ENCODE results near the gene PIGT. TPM values are rescaled to one million over a fixed set of nuclear protein-coding genes. Genes with fewer than 3 reads are reported as not detected.

The PIGT gene
- total and polyA plus RNA-seq, 2 experiments from 2014 or later, result 48.4 to 63.1 TPM

GRCh38 chr20:45416917-45417316 lies 976 bp downstream of the PIGT start (continued):
- TF ChIP-seq ETS1 (IDR thresholded peaks at IDR 0.05) (no peak), ZNF331 (CRISPR knock-in tag; IDR thresholded peaks at IDR 0.05; ENCODE audit: low read depth) (no peak)

DNA sequence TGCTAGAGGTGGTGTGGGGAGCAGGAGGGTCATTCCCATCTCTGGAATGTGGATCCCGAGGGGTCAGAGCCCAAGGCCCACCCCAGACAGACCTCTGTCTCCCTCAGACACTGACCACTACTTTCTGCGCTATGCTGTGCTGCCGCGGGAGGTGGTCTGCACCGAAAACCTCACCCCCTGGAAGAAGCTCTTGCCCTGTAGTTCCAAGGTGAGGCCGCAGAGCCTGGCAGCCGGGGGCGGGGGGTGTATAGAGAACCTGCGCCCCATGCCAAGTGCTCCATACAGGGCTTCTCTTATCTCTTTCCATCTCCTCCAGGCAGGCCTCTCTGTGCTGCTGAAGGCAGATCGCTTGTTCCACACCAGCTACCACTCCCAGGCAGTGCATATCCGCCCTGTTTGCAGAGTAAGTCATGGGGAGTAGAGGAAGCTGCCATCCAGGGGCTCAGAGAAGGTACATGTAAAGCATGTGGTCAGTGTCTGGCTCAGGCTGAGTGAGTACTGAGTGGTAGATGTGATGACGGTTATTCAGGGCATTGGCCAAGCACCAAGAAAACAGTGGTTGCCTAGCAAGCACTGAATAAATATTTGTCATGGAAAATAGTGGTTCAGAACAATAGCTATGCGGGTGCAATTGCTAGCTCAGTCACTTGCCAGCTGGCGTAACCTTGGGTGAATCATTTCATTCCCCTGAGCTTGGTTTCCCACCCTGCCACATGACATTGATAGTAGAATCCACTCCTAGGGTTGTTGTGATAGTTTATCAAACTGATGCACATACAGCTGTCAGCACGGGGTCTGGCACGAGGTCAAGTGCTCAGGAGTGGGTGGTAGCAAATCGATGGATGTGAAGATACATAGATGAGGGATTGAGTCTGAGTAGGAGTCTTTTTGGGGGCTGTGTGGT lies 3.5 kb downstream of the PIGT start:
- Mint-ChIP-seq H3K36me3 (ENCODE audit: low read depth) (peaks cover 45% of the 10 kb centered on the region), H3K27ac (no peak overlapping the region), H3K4me1 (peaks cover 9% of the 10 kb centered on the region), H3K4me3 (no peak overlapping the region), H3K27me3 (ENCODE audit: insufficient read depth, low read depth, poor library complexity) (peaks cover 4% of the 10 kb centered on the region), H3K9me3 (no peaks in the 10 kb centered on the region)
- Histone ChIP-seq H3K9me2 (ENCODE audit: insufficient read depth) (no peaks in the 10 kb centered on the region), H3K27me3 (ENCODE audit: insufficient read depth) (no peaks in the 10 kb centered on the region), H3K36me3 (ENCODE audit: insufficient read depth) (peaks cover 8% of the 10 kb centered on the region), H3K4me1 (ENCODE audit: insufficient read depth) (peaks cover 8% of the 10 kb centered on the region; the same call in 1 of the 2 replicates), H4K20me1 (replicated peaks; ENCODE audit: insufficient read depth) (peaks cover 11% of the 10 kb centered on the region; the same call in 1 of the 2 replicates), H3K27ac (ENCODE audit: low read depth) (no peak overlapping the region), H3K4me3 (no peak overlapping the region), H3F3A (replicated peaks; ENCODE audit: low read depth) (no peaks in the 10 kb centered on the region), H3K4me2 (no peak overlapping the region), H2AFZ (no peak overlapping the region), H3K79me2 (replicated peaks; ENCODE audit: insufficient read depth) (peaks cover 17% of the 10 kb centered on the region)
- DNase-seq (ENCODE audit: low spot score) (no peak), ATAC-seq (no peak)
- TF ChIP-seq EZH2phosphoT487 (IDR thresholded peaks at IDR 0.05; ENCODE audit: unreplicated experiment) (no peak), ZNF462 (CRISPR knock-in tag; IDR thresholded peaks at IDR 0.05) (no peak), ZNF114 (CRISPR knock-in tag; IDR thresholded peaks at IDR 0.05) (no peak), CREB1 (CRISPR knock-in tag; IDR thresholded peaks at IDR 0.05; ENCODE audit: low read depth) (no peak), STAT1 (IDR thresholded peaks at IDR 0.05; ENCODE audit: unreplicated experiment) (no peak), POLR2AphosphoS5 (IDR thresholded peaks at IDR 0.05; ENCODE audit: low read depth) (no peak), NANOG (IDR thresholded peaks at IDR 0.05; ENCODE audit: borderline replicate concordance) (no peak)
- TF ChIP-seq, protein P1, sequence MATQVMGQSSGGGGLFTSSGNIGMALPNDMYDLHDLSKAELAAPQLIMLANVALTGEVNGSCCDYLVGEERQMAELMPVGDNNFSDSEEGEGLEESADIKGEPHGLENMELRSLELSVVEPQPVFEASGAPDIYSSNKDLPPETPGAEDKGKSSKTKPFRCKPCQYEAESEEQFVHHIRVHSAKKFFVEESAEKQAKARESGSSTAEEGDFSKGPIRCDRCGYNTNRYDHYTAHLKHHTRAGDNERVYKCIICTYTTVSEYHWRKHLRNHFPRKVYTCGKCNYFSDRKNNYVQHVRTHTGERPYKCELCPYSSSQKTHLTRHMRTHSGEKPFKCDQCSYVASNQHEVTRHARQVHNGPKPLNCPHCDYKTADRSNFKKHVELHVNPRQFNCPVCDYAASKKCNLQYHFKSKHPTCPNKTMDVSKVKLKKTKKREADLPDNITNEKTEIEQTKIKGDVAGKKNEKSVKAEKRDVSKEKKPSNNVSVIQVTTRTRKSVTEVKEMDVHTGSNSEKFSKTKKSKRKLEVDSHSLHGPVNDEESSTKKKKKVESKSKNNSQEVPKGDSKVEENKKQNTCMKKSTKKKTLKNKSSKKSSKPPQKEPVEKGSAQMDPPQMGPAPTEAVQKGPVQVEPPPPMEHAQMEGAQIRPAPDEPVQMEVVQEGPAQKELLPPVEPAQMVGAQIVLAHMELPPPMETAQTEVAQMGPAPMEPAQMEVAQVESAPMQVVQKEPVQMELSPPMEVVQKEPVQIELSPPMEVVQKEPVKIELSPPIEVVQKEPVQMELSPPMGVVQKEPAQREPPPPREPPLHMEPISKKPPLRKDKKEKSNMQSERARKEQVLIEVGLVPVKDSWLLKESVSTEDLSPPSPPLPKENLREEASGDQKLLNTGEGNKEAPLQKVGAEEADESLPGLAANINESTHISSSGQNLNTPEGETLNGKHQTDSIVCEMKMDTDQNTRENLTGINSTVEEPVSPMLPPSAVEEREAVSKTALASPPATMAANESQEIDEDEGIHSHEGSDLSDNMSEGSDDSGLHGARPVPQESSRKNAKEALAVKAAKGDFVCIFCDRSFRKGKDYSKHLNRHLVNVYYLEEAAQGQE (IDR thresholded peaks at IDR 0.05; ENCODE audit: unreplicated experiment), result no peak
- TF ChIP-seq, protein P2, sequence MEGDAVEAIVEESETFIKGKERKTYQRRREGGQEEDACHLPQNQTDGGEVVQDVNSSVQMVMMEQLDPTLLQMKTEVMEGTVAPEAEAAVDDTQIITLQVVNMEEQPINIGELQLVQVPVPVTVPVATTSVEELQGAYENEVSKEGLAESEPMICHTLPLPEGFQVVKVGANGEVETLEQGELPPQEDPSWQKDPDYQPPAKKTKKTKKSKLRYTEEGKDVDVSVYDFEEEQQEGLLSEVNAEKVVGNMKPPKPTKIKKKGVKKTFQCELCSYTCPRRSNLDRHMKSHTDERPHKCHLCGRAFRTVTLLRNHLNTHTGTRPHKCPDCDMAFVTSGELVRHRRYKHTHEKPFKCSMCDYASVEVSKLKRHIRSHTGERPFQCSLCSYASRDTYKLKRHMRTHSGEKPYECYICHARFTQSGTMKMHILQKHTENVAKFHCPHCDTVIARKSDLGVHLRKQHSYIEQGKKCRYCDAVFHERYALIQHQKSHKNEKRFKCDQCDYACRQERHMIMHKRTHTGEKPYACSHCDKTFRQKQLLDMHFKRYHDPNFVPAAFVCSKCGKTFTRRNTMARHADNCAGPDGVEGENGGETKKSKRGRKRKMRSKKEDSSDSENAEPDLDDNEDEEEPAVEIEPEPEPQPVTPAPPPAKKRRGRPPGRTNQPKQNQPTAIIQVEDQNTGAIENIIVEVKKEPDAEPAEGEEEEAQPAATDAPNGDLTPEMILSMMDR (conservative IDR thresholded peaks at IDR 0.05; ENCODE audit: low read depth in 2 of 2), result no peak

All from GM23338 (cell line).